ENCODE measurements around the gene ZNF358.

ZNF358 gene

DNA sequence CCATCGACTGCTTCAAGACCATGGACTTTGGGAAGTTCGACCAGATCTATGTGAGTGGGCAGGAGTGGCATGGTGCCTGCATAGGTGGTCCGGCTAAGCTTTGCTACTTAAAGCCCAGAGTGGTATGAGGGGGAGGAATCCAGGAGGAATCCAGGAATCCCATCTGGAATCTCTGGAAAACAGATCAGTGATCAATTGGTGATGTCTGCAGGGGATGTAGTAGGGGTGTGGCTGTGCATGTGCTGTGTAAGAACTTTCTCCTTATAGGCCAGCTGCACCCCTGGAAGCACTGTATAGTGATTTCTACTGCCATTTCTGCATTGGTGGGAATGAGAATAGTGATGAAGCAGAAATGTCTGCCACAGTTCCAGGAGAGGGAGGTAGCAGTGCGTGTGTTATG lies 43.2 kb downstream of the ZNF358 start:
- no peak for TF ChIP-seq TAF1 (IDR thresholded peaks at IDR 0.05; ENCODE audit: borderline replicate concordance, insufficient read depth, low read length)
- no peak for TF ChIP-seq SIN3A (IDR thresholded peaks at IDR 0.05; ENCODE audit: borderline replicate concordance, insufficient read depth, low read length)

GRCh38 chr19:7560255-7560654 lies 44.4 kb downstream of the ZNF358 start:
- no peak for TF ChIP-seq TAF1 (IDR thresholded peaks at IDR 0.05; ENCODE audit: borderline replicate concordance, insufficient read depth, low read length)
- no peak for TF ChIP-seq FOXP2 (optimal IDR thresholded peaks at IDR 0.05; ENCODE audit: borderline replicate concordance, extremely low read depth, extremely low read length, insufficient read depth)
- TF ChIP-seq REST (IDR thresholded peaks at IDR 0.05; ENCODE audit: insufficient read depth in 1 of 2, low read depth in 2 of 2, low read length in 2 of 2): no peak
- no peak for TF ChIP-seq SIN3A (IDR thresholded peaks at IDR 0.05; ENCODE audit: borderline replicate concordance, insufficient read depth, low read length)
- no peak for TF ChIP-seq POLR2AphosphoS5 (IDR thresholded peaks at IDR 0.05; ENCODE audit: low read depth, low read length)

DNA sequence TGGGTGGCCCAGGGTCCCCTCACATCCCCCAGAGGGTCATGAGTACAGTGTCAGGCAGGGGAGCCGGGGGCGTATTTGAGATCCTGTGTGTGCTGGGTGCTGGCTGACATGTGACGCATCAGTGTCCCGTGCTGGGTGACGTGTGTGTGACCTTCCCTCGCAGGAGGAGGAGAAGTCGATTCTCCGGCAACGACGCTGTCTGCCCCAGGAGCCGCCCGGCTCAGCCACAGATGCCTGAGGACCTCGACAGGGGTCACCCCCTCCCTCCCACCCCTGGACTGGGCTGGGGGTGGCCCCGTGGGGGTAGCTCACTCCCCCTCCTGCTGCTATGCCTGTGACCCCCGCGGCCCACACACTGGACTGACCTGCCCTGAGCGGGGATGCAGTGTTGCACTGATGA lies 45.4 kb downstream of the ZNF358 start:
- no peak for TF ChIP-seq SIN3A (IDR thresholded peaks at IDR 0.05; ENCODE audit: borderline replicate concordance, insufficient read depth, low read length)

DNA sequence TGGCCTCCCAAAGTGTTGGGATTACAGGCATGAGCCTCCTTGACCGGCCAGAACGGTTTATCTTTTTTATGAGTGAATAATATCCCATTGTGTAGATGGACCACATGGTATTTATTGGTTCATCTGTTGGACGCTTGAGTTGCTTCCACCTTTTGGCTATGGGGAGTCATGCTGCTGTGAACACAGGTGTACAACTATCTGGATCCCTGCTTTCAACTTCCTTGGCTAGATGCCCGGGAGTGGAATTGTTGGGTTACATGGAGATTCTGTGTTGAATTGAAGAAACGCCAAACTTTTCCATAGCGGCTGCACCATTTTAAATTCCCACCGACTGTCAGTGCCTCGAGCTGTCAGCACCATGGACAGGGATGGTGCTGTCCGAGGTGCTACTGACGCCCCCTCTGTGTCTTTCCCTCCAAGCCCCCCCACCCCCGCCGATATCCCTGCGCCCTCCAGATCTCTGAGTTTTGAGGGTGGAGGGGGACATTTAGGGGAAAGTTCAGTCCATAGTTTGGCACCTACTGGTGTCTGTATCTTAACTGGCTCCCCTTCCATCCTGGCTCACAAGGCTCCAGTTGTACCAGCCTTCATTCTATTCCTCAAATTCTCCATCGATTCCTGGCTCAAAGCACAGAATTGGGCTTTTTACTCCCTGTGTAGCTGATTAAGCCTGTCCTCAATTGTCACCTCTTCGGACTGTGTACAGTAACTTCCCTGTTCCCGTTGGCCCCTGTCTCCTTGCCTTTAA lies 46.9 kb downstream of the ZNF358 start:
- TF ChIP-seq SIN3A (IDR thresholded peaks at IDR 0.05; ENCODE audit: borderline replicate concordance, insufficient read depth, low read length) (peak; percentile 98; the same call in 1 of the 2 replicates), REST (IDR thresholded peaks at IDR 0.05; ENCODE audit: insufficient read depth in 1 of 2, low read depth in 2 of 2, low read length in 2 of 2) (peak; percentile 98 to 100), POLR2AphosphoS5 (IDR thresholded peaks at IDR 0.05; ENCODE audit: low read depth, low read length) (no peak), FOXP2 (optimal IDR thresholded peaks at IDR 0.05; ENCODE audit: borderline replicate concordance, extremely low read depth, extremely low read length, insufficient read depth) (peak; percentile 12)

- no peak for TF ChIP-seq POLR2AphosphoS5 (IDR thresholded peaks at IDR 0.05; ENCODE audit: low read depth, low read length)
- no peak for TF ChIP-seq SIN3A (IDR thresholded peaks at IDR 0.05; ENCODE audit: borderline replicate concordance, insufficient read depth, low read length)
- no peak for TF ChIP-seq REST (IDR thresholded peaks at IDR 0.05; ENCODE audit: insufficient read depth in 1 of 2, low read depth in 2 of 2, low read length in 2 of 2)
- no peak for TF ChIP-seq FOXP2 (optimal IDR thresholded peaks at IDR 0.05; ENCODE audit: borderline replicate concordance, extremely low read depth, extremely low read length, insufficient read depth)
- no peak for TF ChIP-seq TAF1 (IDR thresholded peaks at IDR 0.05; ENCODE audit: borderline replicate concordance, insufficient read depth, low read length)
Measured at GRCh38 chr19:7564866-7565265, 49.0 kb downstream of the ZNF358 start.

GRCh38 chr19:7565332-7565731 lies 49.4 kb downstream of the ZNF358 start:
- no peak for TF ChIP-seq POLR2AphosphoS5 (IDR thresholded peaks at IDR 0.05; ENCODE audit: low read depth, low read length)
- no peak for TF ChIP-seq SIN3A (IDR thresholded peaks at IDR 0.05; ENCODE audit: borderline replicate concordance, insufficient read depth, low read length)
- no peak for TF ChIP-seq REST (IDR thresholded peaks at IDR 0.05; ENCODE audit: insufficient read depth in 1 of 2, low read depth in 2 of 2, low read length in 2 of 2)
- no peak for TF ChIP-seq TAF1 (IDR thresholded peaks at IDR 0.05; ENCODE audit: borderline replicate concordance, insufficient read depth, low read length)
- TF ChIP-seq FOXP2 (optimal IDR thresholded peaks at IDR 0.05; ENCODE audit: borderline replicate concordance, extremely low read depth, extremely low read length, insufficient read depth): no peak

Data from PFSK-1 (cell line).